GM19467 (cell line): ENCODE measurements around the gene PLXNA2.

Experiments
- ATAC-seq: cut with Tn5 transposase; IDR thresholded peaks from one replicate; pipeline ENCODE4 v1.9.1; 2021; ENCODE audit warnings: mild to moderate bottlenecking, moderate library complexity; ENCODE audit not compliant: unreplicated experiment

Gene PLXNA2

DNA sequence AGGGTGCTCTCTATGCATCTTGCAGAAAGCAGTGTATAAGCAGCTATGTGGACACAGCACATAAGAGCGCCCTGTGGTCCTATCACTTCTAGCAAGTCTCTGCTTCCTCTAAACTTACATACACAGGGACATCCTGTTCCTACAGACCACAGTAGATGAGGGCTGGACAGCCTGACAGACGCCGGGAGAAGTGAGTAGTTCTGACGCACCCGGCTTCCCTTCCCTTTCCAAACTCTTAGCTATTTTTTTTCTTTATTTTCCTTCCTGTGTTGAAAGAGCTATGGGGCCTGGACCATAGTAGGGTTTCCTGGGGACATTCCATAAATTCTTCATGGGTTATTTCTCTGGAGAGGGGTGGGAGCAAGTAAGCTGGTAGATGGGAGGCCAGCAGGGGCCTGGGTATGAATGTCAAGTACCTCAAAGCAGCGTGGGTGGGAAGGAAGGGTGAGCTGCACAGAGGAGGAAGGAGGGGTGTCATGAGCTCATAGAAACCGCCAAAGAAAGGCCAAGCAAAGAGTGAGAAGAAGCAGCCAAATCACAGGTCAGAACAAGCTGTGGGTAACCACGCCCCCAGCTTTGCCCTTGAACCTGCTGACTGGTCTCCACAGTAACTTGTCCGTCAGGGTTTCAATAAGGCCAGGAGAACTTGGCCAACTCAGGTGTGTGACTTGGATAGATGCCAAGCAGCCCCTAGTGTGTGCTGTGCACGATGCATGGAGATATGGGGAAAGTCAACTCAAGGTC lies 36.6 kb downstream of the PLXNA2 start:
- ATAC-seq, result no peak

DNA sequence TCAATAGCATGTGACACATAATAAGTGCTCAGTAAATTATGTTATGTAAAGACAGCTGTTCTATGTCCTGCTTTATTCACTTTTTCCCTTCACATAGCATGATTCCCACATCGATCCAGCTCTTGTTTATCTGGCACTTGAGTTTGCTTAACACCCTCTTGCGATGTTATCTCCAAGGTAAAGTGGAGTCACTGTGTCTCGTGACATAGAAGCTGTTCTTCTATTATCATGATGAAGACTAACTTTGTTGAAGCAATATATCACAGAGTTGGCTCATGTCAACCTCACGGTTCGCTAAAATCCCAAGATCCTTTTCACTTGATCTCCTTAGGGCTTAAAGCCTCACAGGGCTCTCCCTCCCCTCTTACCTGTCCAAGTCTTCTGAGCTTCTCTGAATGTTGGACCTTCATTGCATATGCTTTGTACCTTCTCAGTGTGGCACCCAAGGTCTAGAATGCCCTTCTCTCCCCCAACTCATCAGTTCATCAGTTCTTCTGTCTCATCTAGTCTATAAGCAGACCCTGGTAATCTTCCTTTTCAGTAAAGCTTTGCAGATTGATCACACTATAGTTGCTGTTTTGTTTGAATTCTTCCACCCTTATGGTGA lies 38.0 kb downstream of the PLXNA2 start:
- ATAC-seq, result no peak

- ATAC-seq, result no peak
These were observed 38.8 kb downstream of the PLXNA2 start for GRCh38 chr1:208205216-208206013.

DNA sequence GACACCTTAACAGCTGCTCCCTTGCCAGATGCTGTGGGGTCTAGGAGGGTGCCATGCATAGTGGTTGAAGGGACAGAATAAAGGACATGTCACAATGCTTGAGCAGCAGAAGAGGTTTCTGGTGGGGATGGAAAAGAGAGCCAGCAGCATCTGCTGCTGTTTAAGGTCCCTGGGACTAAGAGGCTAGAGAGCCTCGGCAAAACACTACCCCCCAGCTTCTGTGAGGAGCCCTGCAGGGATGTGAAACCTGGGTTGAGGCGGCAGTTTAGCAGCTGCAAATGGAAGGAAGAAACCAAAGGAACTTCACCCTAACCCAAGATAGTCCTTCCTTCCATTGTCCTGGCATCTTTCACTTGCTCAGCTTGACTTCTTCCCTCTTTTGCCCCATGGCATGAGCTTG lies 39.4 kb downstream of the PLXNA2 start:
- ATAC-seq, result no peak

DNA sequence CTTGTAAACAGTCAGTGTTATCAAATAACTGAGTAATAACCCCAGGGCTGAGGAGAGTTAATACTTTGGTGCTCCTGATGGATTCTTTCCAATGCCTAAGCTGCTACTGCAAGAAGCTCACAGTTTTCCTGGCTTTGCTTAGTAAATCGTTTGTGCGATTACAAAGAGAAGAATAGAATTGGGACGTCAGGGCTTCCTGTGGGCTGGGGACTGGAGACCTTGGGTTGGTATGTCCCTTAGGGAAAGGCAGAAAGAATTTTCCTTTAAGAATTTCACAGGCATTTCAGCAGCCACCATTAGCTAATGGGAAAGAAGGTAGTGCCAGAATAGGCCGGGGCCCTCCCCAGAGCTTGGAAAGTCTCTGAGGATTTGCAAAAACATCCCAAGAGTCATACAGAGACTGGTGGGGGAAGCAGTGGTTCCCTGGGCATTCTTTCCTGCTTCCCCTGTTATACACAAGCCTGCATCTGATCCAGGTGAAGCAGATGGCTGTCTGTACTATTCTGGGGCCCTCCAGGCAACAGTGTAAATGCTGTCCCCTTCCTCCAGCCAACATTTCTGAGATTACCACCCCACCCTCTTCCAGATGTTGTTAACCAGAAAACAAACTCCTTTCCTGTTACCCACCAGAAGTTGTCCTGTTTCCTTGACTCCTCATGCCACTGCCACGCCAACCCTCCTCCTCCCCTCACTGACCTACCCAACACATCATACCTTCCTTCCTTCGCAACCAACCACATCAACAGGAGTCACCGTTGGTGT lies 40.2 kb downstream of the PLXNA2 start:
- ATAC-seq, result no peak

DNA sequence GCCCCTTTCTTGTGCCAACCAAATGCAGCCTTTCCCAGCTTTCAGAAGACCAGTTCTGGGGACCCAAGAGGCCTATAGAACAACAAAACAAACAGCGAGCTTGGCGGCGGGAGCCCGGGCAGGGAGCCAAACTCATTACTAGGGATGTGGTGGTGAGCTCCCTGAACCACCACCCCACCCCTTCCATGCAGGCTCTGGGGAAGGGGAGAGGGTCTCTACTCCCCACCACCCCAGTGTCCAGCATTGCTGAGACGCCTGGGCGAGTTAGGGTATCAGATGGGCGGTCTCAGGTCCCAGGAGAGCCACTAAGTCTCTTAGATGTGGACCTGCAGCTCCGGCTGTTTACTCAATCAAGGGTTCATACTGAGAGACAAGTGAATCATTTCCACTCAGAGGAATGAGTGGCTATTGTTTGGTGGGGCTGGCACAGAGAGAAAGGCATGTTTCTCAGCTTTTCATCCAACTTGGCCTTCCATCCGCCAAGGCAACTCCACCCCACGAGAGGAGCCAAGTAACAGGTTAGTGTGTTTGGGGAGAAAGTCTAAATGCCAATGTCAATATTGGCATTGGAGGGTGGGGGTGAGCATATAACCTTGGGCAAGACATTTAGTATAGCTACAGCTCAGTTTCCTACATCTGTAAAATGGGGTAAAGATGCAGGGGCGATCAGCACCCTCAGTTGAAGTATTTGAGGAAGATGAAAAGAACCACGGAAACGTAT lies 40.9 kb downstream of the PLXNA2 start:
- ATAC-seq, result no peak

- ATAC-seq, result no peak
These were observed 41.7 kb downstream of the PLXNA2 start for GRCh38 chr1:208202333-208202995.

- no peak for ATAC-seq
These were observed 43.0 kb downstream of the PLXNA2 start for GRCh38 chr1:208201229-208201628.

GRCh38 chr1:208200116-208200515 lies 44.1 kb downstream of the PLXNA2 start:
- no peak for ATAC-seq

- no peak for ATAC-seq
These were observed 45.9 kb downstream of the PLXNA2 start for GRCh38 chr1:208198236-208198635.

DNA sequence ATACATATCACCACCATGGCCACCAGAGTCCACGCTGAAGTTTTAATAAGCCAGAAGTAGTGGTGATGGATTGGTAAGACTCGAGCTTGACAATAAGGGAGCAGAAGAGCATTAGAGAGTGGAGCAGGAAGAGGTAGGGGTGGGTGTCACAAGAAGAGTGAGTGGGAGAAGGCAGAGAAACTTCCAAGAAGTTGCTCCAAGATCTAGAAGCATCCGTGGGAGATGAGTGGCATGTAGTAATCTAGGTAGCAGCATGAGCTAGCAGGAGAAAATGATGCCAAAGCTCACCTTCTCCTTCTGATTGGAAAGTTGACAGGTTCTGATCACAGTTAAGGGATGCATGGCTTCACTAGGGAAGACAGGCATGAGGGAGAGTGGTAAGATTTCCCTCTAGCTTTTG lies 49.2 kb downstream of the PLXNA2 start:
- no peak for ATAC-seq

DNA sequence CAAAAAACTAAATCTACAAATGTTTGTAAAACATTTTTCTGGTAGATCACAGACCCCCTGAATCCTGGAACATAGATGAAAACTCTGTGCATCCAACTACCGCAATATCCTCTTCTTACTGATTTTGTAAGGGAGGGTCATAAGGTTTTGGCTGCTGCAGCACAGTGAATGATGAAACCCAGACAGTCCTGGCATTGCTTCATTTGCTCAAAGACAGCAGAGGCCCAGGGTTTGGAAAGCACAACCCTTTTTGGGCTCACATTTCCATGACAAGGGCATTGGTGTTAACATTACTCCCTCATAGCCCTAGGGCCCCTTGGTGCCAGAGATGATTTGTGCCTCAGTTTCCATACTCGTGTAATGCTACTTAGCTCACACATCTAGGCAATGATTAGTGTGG lies 51.2 kb downstream of the PLXNA2 start:
- no peak for ATAC-seq

DNA sequence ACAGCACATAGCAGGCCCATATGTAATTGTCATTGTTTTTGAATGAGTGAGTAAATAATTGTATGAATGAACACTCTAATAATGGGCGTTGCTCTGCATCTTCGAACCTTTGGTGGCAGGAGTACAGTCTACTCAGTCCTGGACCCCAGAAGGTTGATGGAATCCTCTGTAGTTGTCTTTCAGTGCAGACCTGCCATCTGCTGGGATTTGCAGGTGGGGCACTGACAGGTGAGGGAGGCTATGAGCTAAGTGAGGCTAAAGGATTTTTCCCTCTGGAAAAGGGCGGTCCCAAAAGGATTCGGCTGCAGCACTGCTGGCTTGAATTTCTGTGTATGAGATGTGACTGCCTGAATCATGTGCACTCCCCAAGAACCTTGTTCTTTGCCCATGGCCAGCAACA lies 53.4 kb downstream of the PLXNA2 start:
- no peak for ATAC-seq

DNA sequence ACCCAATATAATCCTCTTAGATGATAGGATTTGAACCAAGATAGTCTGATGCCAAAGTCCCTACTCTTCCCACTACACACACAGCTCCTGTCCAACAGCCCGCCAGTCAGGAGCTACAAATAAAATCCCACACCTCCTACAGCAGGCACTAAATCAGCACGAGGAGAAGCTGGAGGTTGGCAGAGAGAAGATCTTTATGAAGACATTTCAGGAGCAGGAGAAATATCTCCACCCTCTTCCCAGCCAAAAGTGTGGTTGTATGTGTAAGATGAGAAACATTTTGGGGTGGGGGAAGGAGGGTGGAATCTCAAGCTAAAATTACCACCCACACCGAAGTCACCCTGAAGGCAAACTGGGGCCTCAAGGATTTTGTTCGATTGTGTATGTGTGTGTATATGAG lies 54.5 kb downstream of the PLXNA2 start:
- ATAC-seq, result no peak

GRCh38 chr1:208189183-208189582 lies 55.0 kb downstream of the PLXNA2 start:
- ATAC-seq, result no peak

- ATAC-seq, result no peak
These were observed 55.6 kb downstream of the PLXNA2 start for GRCh38 chr1:208188607-208189006.

GRCh38 chr1:208187499-208188041 lies 56.6 kb downstream of the PLXNA2 start:
- ATAC-seq, result peak; percentile 56

DNA sequence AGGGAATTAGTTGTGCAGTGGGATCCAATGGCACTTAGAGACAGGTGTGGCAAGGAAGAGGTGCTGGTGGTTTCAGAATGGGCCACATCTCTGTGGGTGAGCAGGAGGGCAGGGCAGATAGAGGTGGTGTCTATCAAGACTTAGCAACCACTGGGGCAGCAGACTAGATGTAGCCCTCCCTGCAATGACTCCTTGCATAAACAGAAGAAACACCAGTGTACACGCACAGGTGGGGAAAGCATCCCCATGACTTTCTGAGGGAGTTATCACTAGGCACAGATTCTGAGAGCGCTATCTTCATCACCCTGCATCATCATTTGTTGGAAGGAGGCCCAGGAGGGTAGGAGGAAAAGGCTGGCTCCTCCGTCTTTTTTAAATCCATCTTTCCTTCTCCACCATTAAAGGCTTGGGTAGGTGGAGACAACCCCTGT lies 58.4 kb downstream of the PLXNA2 start:
- no peak for ATAC-seq

GRCh38 chr1:208184966-208185654 lies 59.1 kb downstream of the PLXNA2 start:
- ATAC-seq, result no peak
